ENCODE results near the gene ZNF134.

DNA sequence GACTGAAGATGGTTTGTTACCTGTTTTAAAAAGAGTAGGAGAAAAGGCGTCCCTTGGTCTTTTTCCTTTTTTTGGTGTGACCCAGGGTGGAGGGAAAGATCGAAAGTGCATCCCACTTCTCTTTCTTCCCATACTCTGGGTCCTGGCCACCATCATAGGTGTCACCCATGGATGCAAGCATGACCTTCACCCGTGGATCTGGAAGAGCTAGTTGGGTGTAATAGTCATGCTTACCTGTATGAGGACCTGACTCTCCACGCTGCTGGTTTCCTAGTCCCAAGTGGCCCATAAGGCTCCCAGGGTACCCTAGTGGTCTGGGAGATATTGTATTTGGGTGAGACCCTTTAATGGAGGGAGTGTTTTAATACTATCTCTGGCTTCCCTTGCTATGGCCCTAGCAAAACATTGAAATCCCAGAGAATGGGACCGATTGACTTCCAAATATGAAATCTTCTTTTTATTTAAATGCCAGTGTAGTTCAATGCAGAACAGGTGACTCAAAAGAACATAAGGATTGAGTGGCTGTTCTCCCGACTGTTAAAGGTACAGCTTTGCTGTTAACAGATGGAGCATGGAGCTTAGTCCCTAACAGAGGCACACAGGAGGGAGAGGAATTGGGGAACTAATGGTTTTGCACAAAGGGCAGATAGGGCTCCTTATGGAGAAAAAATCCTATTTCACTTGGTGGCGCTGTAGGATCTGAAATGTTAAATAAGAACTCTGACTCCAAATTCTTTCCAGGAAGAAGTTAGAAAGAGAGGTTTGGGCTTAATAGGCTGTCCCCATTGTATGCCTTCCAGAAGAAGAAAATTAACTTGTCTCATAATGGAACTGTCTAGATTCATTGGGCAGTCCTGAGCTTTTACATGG, 47.4 kb upstream of the ZNF134 start:
- no peak for TF ChIP-seq POLR2A (IDR thresholded peaks at IDR 0.05)
- TF ChIP-seq, protein P1, sequence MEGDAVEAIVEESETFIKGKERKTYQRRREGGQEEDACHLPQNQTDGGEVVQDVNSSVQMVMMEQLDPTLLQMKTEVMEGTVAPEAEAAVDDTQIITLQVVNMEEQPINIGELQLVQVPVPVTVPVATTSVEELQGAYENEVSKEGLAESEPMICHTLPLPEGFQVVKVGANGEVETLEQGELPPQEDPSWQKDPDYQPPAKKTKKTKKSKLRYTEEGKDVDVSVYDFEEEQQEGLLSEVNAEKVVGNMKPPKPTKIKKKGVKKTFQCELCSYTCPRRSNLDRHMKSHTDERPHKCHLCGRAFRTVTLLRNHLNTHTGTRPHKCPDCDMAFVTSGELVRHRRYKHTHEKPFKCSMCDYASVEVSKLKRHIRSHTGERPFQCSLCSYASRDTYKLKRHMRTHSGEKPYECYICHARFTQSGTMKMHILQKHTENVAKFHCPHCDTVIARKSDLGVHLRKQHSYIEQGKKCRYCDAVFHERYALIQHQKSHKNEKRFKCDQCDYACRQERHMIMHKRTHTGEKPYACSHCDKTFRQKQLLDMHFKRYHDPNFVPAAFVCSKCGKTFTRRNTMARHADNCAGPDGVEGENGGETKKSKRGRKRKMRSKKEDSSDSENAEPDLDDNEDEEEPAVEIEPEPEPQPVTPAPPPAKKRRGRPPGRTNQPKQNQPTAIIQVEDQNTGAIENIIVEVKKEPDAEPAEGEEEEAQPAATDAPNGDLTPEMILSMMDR (IDR thresholded peaks at IDR 0.05): no peak
